ENCODE measurements around the gene MAST4.

Gene MAST4

DNA sequence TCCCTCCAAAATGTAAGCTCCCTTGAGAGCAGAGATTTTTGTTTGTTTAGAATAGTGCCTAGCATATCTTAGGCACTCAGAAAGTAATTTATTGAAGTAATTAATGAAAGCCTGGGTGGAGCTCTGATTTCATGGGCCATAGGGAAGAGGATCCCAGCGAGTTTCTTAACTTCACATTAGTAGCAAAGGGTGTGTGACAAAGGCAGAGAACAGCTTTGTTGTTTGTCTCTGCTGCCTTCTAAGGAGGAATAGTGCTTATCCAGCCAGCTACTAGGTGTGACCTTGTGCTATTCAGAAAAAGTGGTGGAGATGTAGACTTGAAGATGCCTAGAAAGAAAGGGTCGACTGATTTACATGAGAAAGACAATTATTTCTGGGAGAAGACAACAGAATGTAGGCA lies 451.4 kb downstream of the MAST4 start:
- peak overlapping the region; percentile 9 for H3K27ac ChIP-seq
- no peak for DNase-seq (ENCODE audit: low read depth, low spot score)

DNA sequence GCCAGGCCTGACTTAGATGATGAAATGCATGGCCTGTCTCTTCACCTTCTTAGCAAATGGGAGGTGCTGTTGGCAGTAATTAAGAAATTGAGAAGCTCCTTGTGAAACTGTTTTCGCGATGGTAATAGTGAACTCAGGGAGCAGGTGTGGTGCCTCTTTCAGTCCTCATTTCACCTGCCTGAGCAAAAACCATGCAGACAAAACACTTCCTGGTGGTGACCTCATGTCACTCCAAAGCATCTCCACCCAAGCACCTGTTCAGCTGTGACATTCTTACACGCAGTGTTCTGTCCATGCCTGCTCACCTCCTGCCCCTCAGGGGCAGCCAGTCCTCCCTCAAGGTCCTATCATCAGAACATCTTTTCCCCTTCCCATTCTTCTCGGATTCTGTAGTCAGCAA lies 453.9 kb downstream of the MAST4 start:
- no peak for DNase-seq (ENCODE audit: low read depth, low spot score)
- H3K27ac ChIP-seq = peak overlapping the region; percentile 63

- no peak for DNase-seq (ENCODE audit: low read depth, low spot score)
- H3K27ac ChIP-seq = peak overlapping the region; percentile 63
These were observed 454.4 kb downstream of the MAST4 start for GRCh38 chr5:67050635-67051034.

GRCh38 chr5:67051164-67051563 lies 455.0 kb downstream of the MAST4 start:
- DNase-seq (ENCODE audit: low read depth, low spot score) = no peak
- peak overlapping the region; percentile 63 for H3K27ac ChIP-seq

DNA sequence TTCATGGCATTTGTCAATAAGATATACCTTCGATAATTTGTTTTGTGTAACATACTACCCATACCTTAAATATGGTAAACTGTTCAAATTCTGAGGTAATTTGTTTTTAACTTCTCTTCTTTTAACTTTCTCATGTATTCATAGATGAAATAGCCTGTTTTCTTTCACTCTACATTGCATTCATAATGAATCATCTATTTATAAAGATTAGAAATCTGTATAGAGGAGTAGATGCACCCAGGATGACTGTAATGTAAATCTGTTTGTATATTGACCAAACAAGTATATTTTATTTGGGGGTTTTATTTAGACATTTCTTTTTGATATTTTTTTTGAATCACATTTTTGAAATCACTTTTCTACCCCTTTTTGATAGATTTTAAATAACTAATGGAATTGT lies 455.8 kb downstream of the MAST4 start:
- H3K27ac ChIP-seq = peak overlapping the region; percentile 63
- no peak for DNase-seq (ENCODE audit: low read depth, low spot score)

DNA sequence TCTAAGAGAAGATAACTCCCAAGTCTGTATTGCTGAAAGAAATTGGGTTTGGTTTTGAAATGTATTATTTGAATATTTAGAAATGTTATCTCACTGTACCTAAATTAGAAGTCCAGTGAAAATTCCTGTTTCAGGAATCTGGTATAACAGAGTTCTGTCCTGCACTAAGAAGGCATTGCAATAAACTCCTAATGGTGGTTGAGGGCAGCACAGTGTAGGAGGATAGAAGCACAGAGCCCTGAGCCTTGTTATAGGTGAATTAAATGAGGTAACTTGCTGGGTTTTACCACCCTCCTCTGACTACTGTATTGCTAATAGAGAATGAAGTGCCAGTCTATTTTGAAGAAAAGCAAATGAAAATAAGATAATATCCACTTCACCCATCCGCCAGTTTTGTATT lies 457.0 kb downstream of the MAST4 start:
- no peak for DNase-seq (ENCODE audit: low read depth, low spot score)
- H3K27ac ChIP-seq = no peak overlapping the region

- no peak for DNase-seq (ENCODE audit: low read depth, low spot score)
- peak overlapping the region; percentile 53 for H3K27ac ChIP-seq
These were observed 463.0 kb downstream of the MAST4 start for GRCh38 chr5:67058998-67059743.

GRCh38 chr5:67059744-67060490 lies 463.7 kb downstream of the MAST4 start:
- peak overlapping the region; percentile 53 for H3K27ac ChIP-seq
- peak; percentile 22 for DNase-seq (ENCODE audit: low read depth, low spot score)

DNA sequence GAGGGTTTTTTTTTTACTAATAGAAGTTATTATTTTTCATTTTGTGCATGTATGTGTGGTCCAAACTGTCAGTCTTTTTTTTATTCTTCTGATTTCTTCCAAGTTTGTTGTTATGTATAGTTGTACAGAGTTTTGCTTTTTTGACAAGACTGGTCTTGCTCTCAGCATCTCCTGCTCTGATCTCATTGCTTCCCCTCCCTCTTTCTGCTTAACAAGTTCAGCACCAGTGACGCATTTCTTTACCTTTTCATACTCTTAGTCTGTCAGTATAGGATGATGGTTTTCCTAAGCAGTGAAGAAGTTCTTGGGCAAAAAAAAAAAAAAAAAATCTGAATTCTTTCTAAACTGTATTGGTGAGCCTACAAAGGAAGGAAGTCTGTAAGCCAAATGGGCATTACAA lies 465.3 kb downstream of the MAST4 start:
- peak; percentile 78 for DNase-seq (ENCODE audit: low read depth, low spot score)
- H3K27ac ChIP-seq = peak overlapping the region; percentile 53

DNA sequence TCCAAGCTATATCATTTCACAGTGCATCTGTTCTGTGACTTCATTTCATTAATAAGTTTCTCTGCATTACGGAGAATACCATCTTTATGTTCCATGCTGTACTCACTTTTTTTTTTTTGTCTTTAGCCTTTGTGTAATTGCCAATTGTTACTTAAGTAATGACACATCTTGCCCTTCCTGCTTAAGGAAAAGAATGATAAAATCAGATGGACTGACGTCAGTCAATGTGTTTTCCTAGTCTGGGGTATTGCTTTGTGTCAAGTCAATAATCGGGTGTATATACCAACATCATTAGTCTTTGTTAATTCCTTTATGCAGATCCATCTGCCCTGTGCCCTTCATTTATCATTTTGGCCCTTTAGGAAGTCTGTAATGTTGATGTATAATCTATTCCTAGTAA lies 466.9 kb downstream of the MAST4 start:
- peak overlapping the region; percentile 53 for H3K27ac ChIP-seq

GRCh38 chr5:67063791-67064190 lies 467.6 kb downstream of the MAST4 start:
- no peak for DNase-seq (ENCODE audit: low read depth, low spot score)
- H3K27ac ChIP-seq = peak overlapping the region; percentile 53

More for the DNA sequence above, 466.9 kb downstream of the MAST4 start:
- no peak for DNase-seq (ENCODE audit: low read depth, low spot score)

DNA sequence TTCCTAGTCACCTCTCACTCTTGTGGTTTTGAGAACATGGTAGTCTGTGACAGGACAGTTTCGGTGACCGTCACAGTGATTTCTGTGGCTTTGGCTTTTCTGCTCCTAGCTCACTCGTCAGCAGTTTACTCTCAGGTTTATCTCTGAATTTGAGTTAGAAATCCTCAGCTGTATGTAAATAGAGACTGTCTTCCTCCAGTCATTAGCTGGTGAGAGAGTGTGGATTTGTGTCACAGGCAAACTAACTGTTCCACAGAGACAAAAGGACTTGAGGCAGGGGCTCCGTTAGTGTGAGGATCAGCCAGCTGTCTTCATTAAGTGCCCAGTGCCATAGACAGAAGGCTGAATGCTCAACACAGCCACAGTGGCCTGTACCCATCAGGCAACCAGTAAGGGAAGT lies 469.0 kb downstream of the MAST4 start:
- peak overlapping the region; percentile 10 for H3K27ac ChIP-seq

GRCh38 chr5:67065696-67066095 lies 469.5 kb downstream of the MAST4 start:
- DNase-seq (ENCODE audit: low read depth, low spot score) = no peak
- H3K27ac ChIP-seq = peak overlapping the region; percentile 10

More for the DNA sequence above, 469.0 kb downstream of the MAST4 start:
- DNase-seq (ENCODE audit: low read depth, low spot score) = no peak

GRCh38 chr5:67066815-67067214 lies 470.6 kb downstream of the MAST4 start:
- peak overlapping the region; percentile 12 for H3K27ac ChIP-seq

GRCh38 chr5:67073045-67073680 lies 477.0 kb downstream of the MAST4 start:
- H3K27ac ChIP-seq = no peak overlapping the region
- DNase-seq (ENCODE audit: low read depth, low spot score) = no peak

More at GRCh38 chr5:67066815-67067214, 470.6 kb downstream of the MAST4 start:
- no peak for DNase-seq (ENCODE audit: low read depth, low spot score)

DNA sequence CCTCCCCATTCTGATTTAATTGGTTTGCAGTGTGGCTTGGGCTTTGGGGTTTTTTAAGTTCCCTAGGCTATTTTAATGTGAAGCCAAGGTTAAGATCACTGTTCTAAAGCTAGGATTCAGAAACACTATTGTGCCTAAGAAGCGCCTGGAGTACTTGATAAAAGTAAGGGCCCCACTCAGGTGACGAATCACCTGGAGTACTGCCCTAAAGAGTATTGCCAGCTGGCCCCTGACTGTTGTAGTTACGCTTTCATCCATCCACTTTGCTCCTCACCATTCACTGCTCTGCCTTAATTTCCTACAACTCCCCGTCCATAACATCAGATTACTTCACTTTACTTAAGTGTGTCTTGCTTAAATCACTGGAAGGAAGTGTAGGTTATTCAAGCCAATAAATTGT lies 481.1 kb downstream of the MAST4 start:
- H3K27ac ChIP-seq = no peak overlapping the region
- DNase-seq (ENCODE audit: low read depth, low spot score) = no peak

GRCh38 chr5:67081261-67081660 lies 485.1 kb downstream of the MAST4 start:
- H3K27ac ChIP-seq = no peak overlapping the region
- no peak for DNase-seq (ENCODE audit: low read depth, low spot score)

DNA sequence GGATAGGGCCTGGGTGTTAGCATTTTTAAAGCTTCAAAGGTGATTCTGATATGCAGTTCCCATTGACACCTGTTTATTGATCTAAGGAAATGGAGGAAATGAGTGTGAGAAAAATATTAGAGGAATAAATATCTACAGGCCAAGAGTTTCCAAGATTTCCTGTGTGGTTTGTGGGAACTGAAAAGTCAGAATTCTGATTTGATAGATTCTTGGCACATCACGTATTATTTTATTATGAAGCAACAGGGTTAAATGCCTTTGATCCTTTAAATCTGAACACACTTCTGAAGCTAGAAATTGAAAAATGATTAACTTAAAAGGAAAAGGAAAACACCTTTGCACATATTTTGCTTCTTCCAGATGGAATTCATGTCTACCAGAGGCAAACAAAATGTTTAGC lies 486.7 kb downstream of the MAST4 start:
- no peak for DNase-seq (ENCODE audit: low read depth, low spot score)
- H3K27ac ChIP-seq = peak overlapping the region; percentile 11

DNA sequence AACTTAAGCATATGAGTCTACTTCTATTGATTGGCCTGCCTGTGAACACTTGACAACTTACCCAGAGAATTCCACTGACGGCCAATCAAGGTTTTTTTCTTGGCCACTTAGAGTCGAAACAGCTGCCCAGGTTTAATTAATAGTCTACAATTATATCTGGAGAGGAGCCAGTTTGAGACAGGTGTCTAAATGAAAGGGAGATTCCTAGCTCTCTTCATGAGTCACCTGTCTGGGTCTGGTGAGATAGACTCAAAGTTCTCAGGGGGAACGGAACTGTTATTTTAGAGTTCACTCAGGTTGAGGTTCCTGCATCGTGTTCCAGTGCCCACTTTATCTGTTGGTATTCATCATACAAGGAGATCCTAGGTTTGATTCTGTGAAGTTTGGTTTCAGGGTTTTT lies 489.4 kb downstream of the MAST4 start:
- no peak for DNase-seq (ENCODE audit: low read depth, low spot score)
- no peak overlapping the region for H3K27ac ChIP-seq

DNA sequence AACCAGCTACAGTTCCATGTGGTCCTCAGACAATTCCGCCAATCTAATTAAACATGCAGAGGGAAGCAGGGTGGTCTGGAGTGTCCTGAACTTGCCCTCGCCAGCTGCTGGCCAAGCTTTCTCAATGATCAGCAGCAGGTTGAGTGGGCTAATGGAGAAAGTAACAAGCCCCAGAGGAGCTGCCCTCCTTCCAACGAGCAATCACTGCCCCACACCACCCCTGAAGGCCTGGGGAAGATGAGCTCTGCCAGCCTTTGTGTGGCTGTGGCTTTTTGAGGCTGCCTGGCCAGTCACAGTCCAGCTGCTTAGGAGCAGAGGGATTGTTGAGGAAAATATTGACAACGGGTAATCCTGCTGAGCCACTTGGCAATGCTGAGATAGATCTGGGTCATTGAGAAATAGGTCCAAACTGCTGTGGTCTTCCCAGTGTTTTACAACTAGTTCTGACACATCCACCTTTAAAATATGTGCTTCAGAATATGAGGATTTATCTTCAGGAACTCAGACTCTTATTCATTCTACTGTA lies 493.1 kb downstream of the MAST4 start:
- H3K27ac ChIP-seq = peak overlapping the region; percentile 43
- DNase-seq (ENCODE audit: low read depth, low spot score) = peak; percentile 27

- H3K27ac ChIP-seq = no peak overlapping the region
- DNase-seq (ENCODE audit: low read depth, low spot score) = no peak
These were observed 493.8 kb downstream of the MAST4 start for GRCh38 chr5:67090040-67090439.
